A549 (cell line): ENCODE data around the gene CENPX. TPM values are rescaled to one million over a fixed set of nuclear protein-coding genes. Genes with fewer than 3 reads are reported as not detected.

ENCODE experiments used
- ATAC-seq, 2 experiments: fragments of 200-7000 bp in 1 of 2; fragments of >200 bp in 1 of 2; cut with Nextera tagmentation in 1 of 2; cut with Tn5 transposase in 1 of 2; 3 replicates each; pipeline versions ENCODE4 v1.8.0 to v1.9.1; 2018 to 2020; ENCODE audit warnings: mild to moderate bottlenecking in 1 of 2, moderate library complexity in 1 of 2
- CTCF ChIA-PET: fragments of 300-600 bp; sonication (Branson Sonifier 250); formaldehyde crosslinking; extraction: SDS; loops from one replicate; lab custom pipeline; 2021; ENCODE audit warnings: antibody characterized with exemption, inconsistent platforms; lab: Yijun Ruan, JAX
- POLR2A ChIA-PET: fragments of 350-600 bp; formaldehyde crosslinking; extraction: SDS; loops from one replicate; lab custom pipeline; 2021; ENCODE audit warnings: antibody characterized with exemption, inconsistent platforms; lab: Yijun Ruan, JAX
- DNase-seq, 2 experiments: peaks; one replicate each; pipeline versions ENCODE4 v3.0.0 to v3.0.0-alpha.2; 2011 to 2016; ENCODE audit warnings: low read depth in 1 of 2, low spot score in 1 of 2
- FAIRE-seq: peaks from 2 replicates; lab custom pipeline; 2011; peaks lifted over from hg19 to GRCh38; lab: Jason Lieb, UNC
- H3K27ac ChIP-seq, 2 experiments: fragments of >200 bp; sonication (Bioruptor Twin); formaldehyde crosslinking; 3 replicates each; pipeline ENCODE4 v1.5.1; 2016 to 2017
- H3K4me1 ChIP-seq: fragments of >200 bp; sonication (Bioruptor Twin); formaldehyde crosslinking; 3 replicates; pipeline ENCODE4 v1.6.1; 2016
- H3K4me2 ChIP-seq: fragments of >200 bp; sonication (Bioruptor Twin); formaldehyde crosslinking; 3 replicates; pipeline ENCODE4 v1.6.1; 2016
- H3K4me3 ChIP-seq: fragments of >200 bp; sonication (Bioruptor Twin); formaldehyde crosslinking; 3 replicates; pipeline ENCODE4 v1.5.1; 2016
- H3K9me3 ChIP-seq: fragments of >200 bp; sonication (Bioruptor Twin); formaldehyde crosslinking; 3 replicates; pipeline ENCODE4 v1.6.1; 2016
- BCL3 ChIP-seq: fragments of >200 bp; sonication (Bioruptor Twin); formaldehyde crosslinking; IDR thresholded peaks from 3 replicates; pipeline ENCODE4 v1.6.1; 2016
- CEBPB ChIP-seq, 2 experiments: fragments of >200 bp in 1 of 2; sonication (Bioruptor Twin) in 1 of 2; formaldehyde crosslinking in 1 of 2; IDR thresholded peaks; 2 replicates each; pipeline ENCODE4 v1.6.1; 2012 to 2016
- CHD2 ChIP-seq: fragments of 150-350 bp; IDR thresholded peaks from 2 replicates; pipeline ENCODE4 v1.6.1; 2014; ENCODE audit warnings: low read length; ENCODE audit not compliant: partially characterized antibody
- HOXB13 ChIP-seq: fragments of 250-450 bp; sonication (Bioruptor Pico); IDR thresholded peaks from 2 replicates; pipeline ENCODE4 v1.5.0; 2020; ENCODE audit warnings: low read depth, mild to moderate bottlenecking, moderate library complexity
- HOXB5 ChIP-seq: fragments of 250-450 bp; sonication (Bioruptor Pico); IDR thresholded peaks from 2 replicates; pipeline ENCODE4 v1.5.0; 2020; ENCODE audit warnings: mild to moderate bottlenecking, moderate library complexity
- MAZ ChIP-seq: fragments of 150-350 bp; IDR thresholded peaks from 2 replicates; pipeline ENCODE4 v1.6.1; 2014; ENCODE audit warnings: antibody characterized with exemption, low read depth, low read length, borderline replicate concordance
- MYC ChIP-seq: IDR thresholded peaks from 2 replicates; pipeline ENCODE4 v1.6.1; 2012; ENCODE audit warnings: mild to moderate bottlenecking, inconsistent platforms, low read length, improper control_type of control experiment, borderline replicate concordance
- NPAS2 ChIP-seq: fragments of 250-450 bp; sonication (Bioruptor Pico); IDR thresholded peaks from 2 replicates; pipeline ENCODE4 v1.8.0; 2022; ENCODE audit warnings: mild to moderate bottlenecking, moderate library complexity, borderline replicate concordance
- PHF8 ChIP-seq: fragments of 200-600 bp; sonication (generic); IDR thresholded peaks from 2 replicates; pipeline ENCODE4 v1.6.1; 2016; ENCODE audit warnings: low read depth, mild to moderate bottlenecking, antibody characterized with exemption, moderate library complexity, borderline replicate concordance
- POLR2A ChIP-seq: IDR thresholded peaks from 2 replicates; pipeline ENCODE4 v1.6.1; 2012; ENCODE audit warnings: mild to moderate bottlenecking, low read length
- RCOR1 ChIP-seq: fragments of 150-350 bp; IDR thresholded peaks from 2 replicates; pipeline ENCODE4 v1.6.1; 2014; ENCODE audit warnings: antibody characterized with exemption, low read length, low read depth
- REST ChIP-seq: fragments of 200-600 bp; sonication (generic); IDR thresholded peaks from 2 replicates; pipeline ENCODE4 v1.6.1; 2016; ENCODE audit warnings: antibody characterized with exemption, mild to moderate bottlenecking, moderate library complexity
- SREBF2 ChIP-seq: fragments of 450-650 bp; IDR thresholded peaks from 2 replicates; pipeline ENCODE4 v1.6.1; 2014; ENCODE audit warnings: mild to moderate bottlenecking, moderate library complexity
- ZC3H11A ChIP-seq: fragments of 450-650 bp; IDR thresholded peaks from 2 replicates; pipeline ENCODE4 v1.6.1; 2014; ENCODE audit warnings: antibody characterized with exemption, mild to moderate bottlenecking
- WGBS: methylation state at CpG from one replicate; pipeline ENCODE4 v1.1.6; 2017; ENCODE audit errors: missing lambda C conversion rate; 5-methylcytosine and 5-hydroxymethylcytosine counted together
- polyA plus RNA-seq, 4 experiments: library from polyadenylated mRNA; depleted of rRNA in 3 of 4; stranded (reverse); fragments of >200 nt; fragmentation: RNase III in 1 of 4; extraction: RNeasy Plus Mini Kit Qiagen cat#74134 plus additional on column Dnase treatment in 1 of 4; gene quantifications; 2 replicates in 3 of 4; 3 replicates in 1 of 4; pipeline ENCODE4 v1.2.3, GENCODE V29; 2011 to 2017
- TF ChIP-seq, protein P1 (sequence below): IDR thresholded peaks from 2 replicates; pipeline ENCODE4 v1.6.1; 2012
- TF ChIP-seq, protein P2 (sequence below): fragments of 450-650 bp; IDR thresholded peaks from 2 replicates; pipeline ENCODE4 v1.6.1; 2014; ENCODE audit warnings: antibody characterized with exemption

CENPX gene
- polyA plus RNA-seq, 2 of the 4 experiments (the other 2 are of a cell fraction), result 80.5 to 222 TPM

- TF ChIP-seq BCL3 (peak; percentile 83; the same call in 1 of the 3 replicates), MAZ (0 out of 2 replicates have a peak, but pooled peaks have one; percentile 73), RCOR1 (no peak), CEBPB (IDR thresholded peaks at IDR 0.05) (no peak), ZC3H11A (0 out of 2 replicates have a peak, but pooled peaks have one; percentile 9), POLR2A (peak; percentile 59), HOXB13 (CRISPR knock-in tag) (0 out of 2 replicates have a peak, but pooled peaks have one; percentile 46), REST (peak; percentile 42), SREBF2 (no peak), HOXB5 (CRISPR knock-in tag) (peak; percentile 68; the same call in 1 of the 2 replicates), PHF8 (peak; percentile 74; the same call in 1 of the 2 replicates)
- TF ChIP-seq, protein P1, sequence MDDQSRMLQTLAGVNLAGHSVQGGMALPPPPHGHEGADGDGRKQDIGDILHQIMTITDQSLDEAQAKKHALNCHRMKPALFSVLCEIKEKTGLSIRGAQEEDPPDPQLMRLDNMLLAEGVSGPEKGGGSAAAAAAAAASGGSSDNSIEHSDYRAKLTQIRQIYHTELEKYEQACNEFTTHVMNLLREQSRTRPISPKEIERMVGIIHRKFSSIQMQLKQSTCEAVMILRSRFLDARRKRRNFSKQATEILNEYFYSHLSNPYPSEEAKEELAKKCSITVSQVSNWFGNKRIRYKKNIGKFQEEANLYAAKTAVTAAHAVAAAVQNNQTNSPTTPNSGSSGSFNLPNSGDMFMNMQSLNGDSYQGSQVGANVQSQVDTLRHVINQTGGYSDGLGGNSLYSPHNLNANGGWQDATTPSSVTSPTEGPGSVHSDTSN, result 0 out of 2 replicates have a peak, but pooled peaks have one; percentile 75
- TF ChIP-seq, protein P2, sequence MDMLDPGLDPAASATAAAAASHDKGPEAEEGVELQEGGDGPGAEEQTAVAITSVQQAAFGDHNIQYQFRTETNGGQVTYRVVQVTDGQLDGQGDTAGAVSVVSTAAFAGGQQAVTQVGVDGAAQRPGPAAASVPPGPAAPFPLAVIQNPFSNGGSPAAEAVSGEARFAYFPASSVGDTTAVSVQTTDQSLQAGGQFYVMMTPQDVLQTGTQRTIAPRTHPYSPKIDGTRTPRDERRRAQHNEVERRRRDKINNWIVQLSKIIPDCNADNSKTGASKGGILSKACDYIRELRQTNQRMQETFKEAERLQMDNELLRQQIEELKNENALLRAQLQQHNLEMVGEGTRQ, result no peak
These were observed 43.1 kb upstream of the CENPX start, which contains the start of gene DUS1L (continued) for GRCh38 chr17:82065638-82066303.

- DNase-seq, result peak in 1 of 2 experiments; percentile 66
- TF ChIP-seq REST, result peak; percentile 49; the same call in 1 of the 2 replicates
- TF ChIP-seq NPAS2, result no peak
- TF ChIP-seq CHD2, result peak; percentile 76
- 0 out of 2 replicates have a peak, but pooled peaks have one; percentile 12 for TF ChIP-seq MYC
- peak; percentile 10 to 33; a peak in 4 of 6 replicates for ATAC-seq
- under 1% methylated on average over 24 of the region's 47 CpGs for WGBS
- Histone ChIP-seq H3K9me3 (no peaks in the 10 kb centered on the region), H3K27ac (peak overlapping the region; percentile 94 to 96), H3K4me1 (peaks cover 19% of the 10 kb centered on the region), H3K4me2 (peak overlapping the region; percentile 99), H3K4me3 (peak overlapping the region; percentile 94)
- POLR2A ChIA-PET, result interaction anchor here (0.6 to 3.1 kb wide), 3 partner anchors 14 to 172 kb away, joined by 3 to 11 read pairs (median 3); partner anchors contain the start of gene FASN
- FAIRE-seq, result no peak
- CTCF ChIA-PET, result interaction anchor here (0.7 to 21.7 kb wide), 8 partner anchors 11 to 105 kb away, joined by 3 to 191 read pairs (median 8); partner anchors contain the start of genes DCXR, GPS1, NOTUM and RAC3
These were observed 42.5 kb upstream of the CENPX start for GRCh38 chr17:82065193-82065637.
